Left lung (tissue), 10 donors: Measurements from ENCODE around the gene BICC1. TPM values are rescaled to one million over a fixed set of nuclear protein-coding genes. Genes with fewer than 3 reads are reported as not detected.
A peak's percentile ranks its signal among the peaks of the same experiment; 100 is the strongest.

Source experiments
- ATAC-seq: fragments of 200-7000 bp; cut with Tn5 transposase; one replicate; pipeline ENCODE4 v1.9.1; 2020; ENCODE audit warnings: moderate library complexity
- DNase-seq, 4 donors: peaks; one replicate each; pipeline ENCODE4 v3.0.0-alpha.2; 2013 to 2020
- H3K27ac ChIP-seq, 2 donors: fragments of 200-600 bp; sonication (generic) in 1 of 2; one replicate each; pipeline versions ENCODE4 v1.5.0 to v1.8.0; 2020 to 2021
- H3K27me3 ChIP-seq, 2 donors: fragments of 200-600 bp; sonication (generic) in 1 of 2; one replicate each; pipeline versions ENCODE4 v1.5.0 to v1.8.0; 2020 to 2021
- H3K36me3 ChIP-seq, 2 donors: fragments of 200-600 bp; sonication (generic) in 1 of 2; one replicate each; pipeline versions ENCODE4 v1.5.0 to v1.8.0; 2020 to 2021
- H3K4me1 ChIP-seq, 2 donors: fragments of 200-600 bp; one replicate each; pipeline ENCODE4 v1.8.0; 2021
- H3K4me3 ChIP-seq, 2 donors: fragments of 200-600 bp; sonication (generic) in 1 of 2; one replicate each; pipeline versions ENCODE4 v1.5.0 to v1.8.0; 2020 to 2021; ENCODE audit warnings: mild to moderate bottlenecking in 1 of 2
- H3K9me3 ChIP-seq, 2 donors: fragments of 200-600 bp; sonication (generic) in 1 of 2; one replicate each; pipeline versions ENCODE4 v1.5.0 to v1.8.0; 2020 to 2021
- intact Hi-C, 2 donors: fragments of 100-400 bp; cut with DNase I; formaldehyde crosslinking; loops; one replicate each; pipeline versions ENCODE4 v1.11.2 to v1.14.2; 2022
- polyA plus RNA-seq, 6 donors: library from polyadenylated mRNA; unstranded; fragments of 120-200 nt; gene quantifications; one replicate each; pipeline ENCODE4 v1.2.1, GENCODE V29; 2013; ENCODE audit not compliant: insufficient read length in 6 of 6
- total RNA-seq, 2 donors: library from RNA; stranded (reverse); fragmentation: NEBNext Ultra II Directional; extraction: Animal tissue kit (Norgen Biotek cat#: 25700); gene quantifications; one replicate each; pipeline ENCODE4 v1.2.1, GENCODE V29; 2021
- TF ChIP-seq, protein P1 (sequence below), 2 donors: fragments of 200-600 bp; sonication (generic) in 1 of 2; IDR thresholded peaks; one replicate each; pipeline versions ENCODE4 v1.5.0 to v1.8.0; 2021; ENCODE audit warnings: antibody characterized with exemption in 2 of 2
- donor health status: DM: no; HTN: yes; CAD: no.
- donor health status: DM: no; HTN: no; CAD: no.

BICC1 gene
- total and polyA plus RNA-seq, 8 donors = 10.9 to 47.4 (median 37.1) TPM

DNA sequence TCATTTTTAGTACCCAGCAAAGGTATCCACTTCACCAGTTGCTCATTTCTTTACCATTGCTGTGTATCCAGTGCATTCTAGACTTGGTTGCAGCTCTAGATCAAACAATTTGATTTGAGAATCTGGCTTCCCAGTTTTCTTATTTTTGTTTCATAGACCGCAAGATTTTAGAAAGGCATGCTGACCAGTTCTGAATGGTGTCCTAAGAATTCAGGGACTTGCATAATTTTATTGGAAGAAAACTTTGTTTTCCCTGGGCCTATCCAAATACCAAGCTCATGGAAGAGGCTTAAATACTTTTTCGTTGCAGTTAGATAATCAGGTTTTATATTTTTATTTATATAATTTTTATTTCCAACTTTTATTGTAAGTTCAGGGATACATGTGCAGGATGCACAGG lies 58.3 kb downstream of the BICC1 start:
- Histone ChIP-seq H3K36me3 (no peaks in the 10 kb centered on the region), H3K9me3 (peaks cover 0 to 7% of the 10 kb centered on the region in 2 donors), H3K4me1 (no peaks in the 10 kb centered on the region), H3K27ac (no peak overlapping the region), H3K27me3 (no peaks in the 10 kb centered on the region), H3K4me3 (no peak overlapping the region)
- DNase-seq (no peak), ATAC-seq (no peak)
- TF ChIP-seq, protein P1, sequence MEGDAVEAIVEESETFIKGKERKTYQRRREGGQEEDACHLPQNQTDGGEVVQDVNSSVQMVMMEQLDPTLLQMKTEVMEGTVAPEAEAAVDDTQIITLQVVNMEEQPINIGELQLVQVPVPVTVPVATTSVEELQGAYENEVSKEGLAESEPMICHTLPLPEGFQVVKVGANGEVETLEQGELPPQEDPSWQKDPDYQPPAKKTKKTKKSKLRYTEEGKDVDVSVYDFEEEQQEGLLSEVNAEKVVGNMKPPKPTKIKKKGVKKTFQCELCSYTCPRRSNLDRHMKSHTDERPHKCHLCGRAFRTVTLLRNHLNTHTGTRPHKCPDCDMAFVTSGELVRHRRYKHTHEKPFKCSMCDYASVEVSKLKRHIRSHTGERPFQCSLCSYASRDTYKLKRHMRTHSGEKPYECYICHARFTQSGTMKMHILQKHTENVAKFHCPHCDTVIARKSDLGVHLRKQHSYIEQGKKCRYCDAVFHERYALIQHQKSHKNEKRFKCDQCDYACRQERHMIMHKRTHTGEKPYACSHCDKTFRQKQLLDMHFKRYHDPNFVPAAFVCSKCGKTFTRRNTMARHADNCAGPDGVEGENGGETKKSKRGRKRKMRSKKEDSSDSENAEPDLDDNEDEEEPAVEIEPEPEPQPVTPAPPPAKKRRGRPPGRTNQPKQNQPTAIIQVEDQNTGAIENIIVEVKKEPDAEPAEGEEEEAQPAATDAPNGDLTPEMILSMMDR (IDR thresholded peaks at IDR 0.05) = no peak
- intact Hi-C loops = no loop called here

DNA sequence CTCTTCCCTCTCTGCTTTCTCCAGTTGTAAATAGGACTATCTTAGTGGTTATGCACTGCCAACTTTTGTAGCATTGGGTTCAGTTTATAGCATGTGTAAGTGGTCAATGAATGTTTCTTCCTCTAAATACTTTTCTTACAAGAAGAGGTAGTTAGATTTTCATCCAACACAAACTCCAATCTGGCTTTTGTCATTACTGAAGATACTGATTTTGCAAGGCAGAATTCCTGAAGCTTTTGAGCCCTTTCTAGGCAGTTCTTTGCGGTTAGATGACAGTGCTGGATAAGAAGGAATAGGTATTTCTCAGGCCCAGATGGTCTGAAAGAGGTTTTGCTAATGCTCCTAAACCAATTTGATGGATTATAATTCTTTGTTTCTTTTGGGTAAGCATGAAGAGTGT lies 60.5 kb downstream of the BICC1 start:
- intact Hi-C loops = no loop called here
- DNase-seq (no peak), ATAC-seq (no peak)
- H3K4me1 ChIP-seq = peaks cover 7 to 13% of the 10 kb centered on the region in 2 donors
- no peak overlapping the region for H3K27ac ChIP-seq
- H3K27me3 ChIP-seq = no peaks in the 10 kb centered on the region
- H3K9me3 ChIP-seq = peaks cover 0 to 7% of the 10 kb centered on the region in 2 donors
- H3K36me3 ChIP-seq = no peaks in the 10 kb centered on the region
- TF ChIP-seq, protein P1 (IDR thresholded peaks at IDR 0.05) = no peak
- no peak overlapping the region for H3K4me3 ChIP-seq

DNA sequence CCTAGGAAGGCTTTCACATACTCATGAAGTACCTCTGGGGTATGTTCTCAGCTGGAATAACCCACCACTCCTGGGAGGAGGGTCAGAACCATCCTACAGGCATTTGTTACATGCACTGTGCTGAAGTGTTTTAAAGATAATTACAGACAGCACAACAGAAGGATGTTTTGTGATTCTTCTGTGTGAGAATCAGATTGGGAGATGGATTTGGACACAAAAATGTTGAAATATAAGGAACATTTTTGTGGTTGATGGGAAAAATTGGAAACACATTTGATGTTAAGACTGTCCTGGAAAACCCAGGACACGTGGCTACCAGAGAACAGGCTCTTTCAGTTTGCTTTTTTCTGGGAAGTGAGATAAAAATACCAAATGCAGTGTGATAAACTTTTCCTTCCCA lies 61.4 kb downstream of the BICC1 start:
- peaks cover 13 to 15% of the 10 kb centered on the region in 2 donors for H3K4me1 ChIP-seq
- H3K9me3 ChIP-seq = peaks cover 0 to 7% of the 10 kb centered on the region in 2 donors
- no peak for ATAC-seq
- intact Hi-C loops = no loop called here
- DNase-seq = no peak
- TF ChIP-seq, protein P1 (IDR thresholded peaks at IDR 0.05) = no peak
- no peak overlapping the region for H3K4me3 ChIP-seq
- H3K27me3 ChIP-seq = no peaks in the 10 kb centered on the region
- no peak overlapping the region for H3K27ac ChIP-seq
- H3K36me3 ChIP-seq = no peaks in the 10 kb centered on the region

DNA sequence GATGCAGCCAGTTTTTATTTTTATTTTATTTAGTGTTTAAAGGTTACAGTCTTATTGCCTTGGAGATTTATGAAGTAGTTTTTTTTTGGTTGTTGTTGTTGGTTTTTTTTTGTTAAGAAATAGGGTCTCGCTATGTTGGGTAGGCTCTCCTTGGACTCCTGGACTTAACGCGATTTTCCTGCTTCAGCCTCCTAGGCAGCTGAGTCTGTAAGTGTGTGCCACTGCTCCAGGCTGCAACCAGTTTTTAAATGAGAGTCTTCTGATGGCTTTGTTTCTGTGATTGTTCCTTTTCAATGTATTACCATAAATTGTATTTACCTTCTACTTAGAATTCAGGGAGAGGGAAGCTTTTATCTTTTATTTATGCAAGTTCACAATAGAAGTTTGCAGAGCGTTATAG lies 62.8 kb downstream of the BICC1 start:
- no peak overlapping the region for H3K4me3 ChIP-seq
- intact Hi-C loops = no loop called here
- no peak for DNase-seq
- no peak for ATAC-seq
- TF ChIP-seq, protein P1 (IDR thresholded peaks at IDR 0.05) = no peak
- peaks cover 0 to 6% of the 10 kb centered on the region in 2 donors for H3K9me3 ChIP-seq
- H3K36me3 ChIP-seq = no peaks in the 10 kb centered on the region
- peaks cover 13 to 15% of the 10 kb centered on the region in 2 donors for H3K4me1 ChIP-seq
- no peaks in the 10 kb centered on the region for H3K27me3 ChIP-seq
- H3K27ac ChIP-seq = no peak overlapping the region

DNA sequence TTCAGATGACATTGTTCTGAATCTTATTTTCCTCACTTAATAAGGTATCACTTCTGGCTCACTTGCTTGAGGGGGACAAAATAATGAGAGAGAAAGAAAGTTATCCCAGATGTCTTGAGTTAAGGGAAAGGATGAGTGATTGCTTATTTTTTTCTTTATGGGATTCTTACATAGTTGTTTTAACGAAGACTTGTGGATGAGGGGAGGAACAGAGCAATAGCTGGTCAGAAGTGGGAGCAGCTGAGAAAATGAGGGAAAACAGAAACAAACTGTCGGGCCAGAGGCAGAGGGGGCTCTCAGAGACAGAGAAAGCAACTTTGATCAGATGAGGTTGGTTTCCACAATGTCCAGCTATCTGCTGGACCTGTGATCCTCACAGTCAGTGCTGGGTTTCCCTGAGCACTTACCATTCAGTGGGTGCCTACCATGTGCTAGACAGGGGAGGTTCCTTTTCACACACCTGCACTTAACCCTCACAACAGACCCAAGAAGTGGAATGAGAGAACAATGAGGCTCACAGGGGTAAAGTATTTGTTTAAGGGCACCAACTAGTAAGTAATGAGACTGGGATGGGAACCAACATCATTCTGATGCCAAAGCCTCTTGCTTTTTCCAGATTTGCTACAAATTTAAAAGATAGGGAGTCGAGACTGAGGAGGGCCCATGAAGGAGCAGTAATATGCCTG lies 64.2 kb downstream of the BICC1 start:
- ATAC-seq = peak; percentile 64
- Histone ChIP-seq H3K36me3 (no peaks in the 10 kb centered on the region), H3K27ac (peak overlapping the region; percentile 31 to 50), H3K27me3 (no peaks in the 10 kb centered on the region), H3K4me1 (peaks cover 13 to 15% of the 10 kb centered on the region in 2 donors), H3K4me3 (no peak overlapping the region), H3K9me3 (no peaks in the 10 kb centered on the region)
- intact Hi-C loops = no loop called here
- TF ChIP-seq, protein P1 (IDR thresholded peaks at IDR 0.05) = no peak
- DNase-seq = peak in 1 of 4 donors; percentile 24
